Sciatic nerve (tissue), 2 donors: Measurements from ENCODE around the gene ZNF292. TPM values are rescaled to one million over a fixed set of nuclear protein-coding genes. Genes with fewer than 3 reads are reported as not detected.

Source experiments
- ATAC-seq: fragments of 200-7000 bp; cut with Tn5 transposase; one replicate; pipeline ENCODE4 v1.9.1; 2020; ENCODE audit warnings: mild to moderate bottlenecking, moderate library complexity
- DNase-seq: peaks from one replicate; pipeline ENCODE4 v3.0.0-alpha.2; 2020; ENCODE audit warnings: low spot score
- intact Hi-C: fragments of 100-400 bp; cut with DNase I; formaldehyde crosslinking; loops from one replicate; pipeline ENCODE4 v1.14.2; 2022
- total RNA-seq: library from RNA; stranded (reverse); fragmentation: NEBNext Ultra II Directional; extraction: Animal tissue kit (Norgen Biotek cat#: 25700); gene quantifications from one replicate; pipeline ENCODE4 v1.2.1, GENCODE V29; 2021
- donor health status: DM: no; HTN: no; CAD: no.
- donor health status: DM: no; HTN: no; CAD: no.

The ZNF292 gene
- total RNA-seq, 1 donor from 2014 or later: 96.2 TPM

- ATAC-seq: no peak
- intact Hi-C loops: no loop called here
- DNase-seq: no peak
Measured at GRCh38 chr6:87250019-87250418, 94.7 kb downstream of the ZNF292 start.

- DNase-seq (no peak), ATAC-seq (no peak)
- intact Hi-C loops: no loop called here
Measured at GRCh38 chr6:87251225-87251624, 95.9 kb downstream of the ZNF292 start.

GRCh38 chr6:87251725-87252124 is 96.4 kb downstream of the ZNF292 start:
- intact Hi-C loops: no loop called here
- DNase-seq (no peak), ATAC-seq (no peak)

GRCh38 chr6:87257046-87257445 is 101.7 kb downstream of the ZNF292 start:
- intact Hi-C loops: no loop called here
- ATAC-seq: no peak

GRCh38 chr6:87257565-87257964 is 102.2 kb downstream of the ZNF292 start:
- DNase-seq (no peak), ATAC-seq (no peak)
- intact Hi-C loops: no loop called here

More at GRCh38 chr6:87257046-87257445, 101.7 kb downstream of the ZNF292 start:
- no peak for DNase-seq

GRCh38 chr6:87257975-87258374 is 102.6 kb downstream of the ZNF292 start:
- DNase-seq (no peak), ATAC-seq (no peak)
- intact Hi-C loops: no loop called here

- DNase-seq (no peak), ATAC-seq (no peak)
- intact Hi-C loops: no loop called here
Measured at GRCh38 chr6:87259791-87260190, 104.4 kb downstream of the ZNF292 start.

- DNase-seq: no peak
- intact Hi-C loops: no loop called here
- ATAC-seq: no peak
Measured at GRCh38 chr6:87261534-87261933, 106.2 kb downstream of the ZNF292 start.

GRCh38 chr6:87264481-87264880 is 109.1 kb downstream of the ZNF292 start:
- intact Hi-C loops: no loop called here
- DNase-seq (no peak), ATAC-seq (no peak)

GRCh38 chr6:87274660-87275274 is 119.4 kb downstream of the ZNF292 start:
- ATAC-seq (no peak), DNase-seq (no peak)
- intact Hi-C loops: no loop called here

- DNase-seq (no peak), ATAC-seq (no peak)
- intact Hi-C loops: no loop called here
Measured at GRCh38 chr6:87276624-87277023, 121.3 kb downstream of the ZNF292 start.

- no peak for DNase-seq
- ATAC-seq: no peak
- intact Hi-C loops: no loop called here
Measured at GRCh38 chr6:87277123-87277522, 121.8 kb downstream of the ZNF292 start.

- ATAC-seq (no peak), DNase-seq (no peak)
- intact Hi-C loops: no loop called here
Measured at GRCh38 chr6:87279196-87279595, 123.8 kb downstream of the ZNF292 start.

GRCh38 chr6:87281426-87281825 is 126.1 kb downstream of the ZNF292 start:
- no peak for ATAC-seq
- no peak for DNase-seq

GRCh38 chr6:87282743-87283142 is 127.4 kb downstream of the ZNF292 start:
- intact Hi-C loops: no loop called here
- DNase-seq: no peak
- no peak for ATAC-seq

More at GRCh38 chr6:87281426-87281825, 126.1 kb downstream of the ZNF292 start:
- intact Hi-C loops: no loop called here

GRCh38 chr6:87283461-87283860 is 128.1 kb downstream of the ZNF292 start:
- ATAC-seq (no peak), DNase-seq (no peak)
- intact Hi-C loops: no loop called here

GRCh38 chr6:87287251-87287650 is 131.9 kb downstream of the ZNF292 start:
- ATAC-seq: no peak
- DNase-seq: no peak
- intact Hi-C loops: no loop called here

- no peak for ATAC-seq
- intact Hi-C loops: no loop called here
Measured at GRCh38 chr6:87289571-87289970, 134.2 kb downstream of the ZNF292 start.

GRCh38 chr6:87291883-87292282 is 136.5 kb downstream of the ZNF292 start:
- intact Hi-C loops: no loop called here
- no peak for DNase-seq
- ATAC-seq: no peak

More at GRCh38 chr6:87289571-87289970, 134.2 kb downstream of the ZNF292 start:
- DNase-seq: no peak

GRCh38 chr6:87293526-87293925 is 138.2 kb downstream of the ZNF292 start:
- intact Hi-C loops: no loop called here
- DNase-seq (no peak), ATAC-seq (no peak)

- intact Hi-C loops: no loop called here
- ATAC-seq (no peak), DNase-seq (no peak)
Measured at GRCh38 chr6:87297119-87297518, 141.8 kb downstream of the ZNF292 start.
